Measurements from ENCODE around the gene NUDT14.

The NUDT14 gene

GRCh38 chr14:105169776-105170655, 11.1 kb downstream of the NUDT14 start (continued):
- TF ChIP-seq ZFHX2 (tag by site-specific recombination; conservative IDR thresholded peaks at IDR 0.05) (peak; percentile 97), ZNF423 (tag by site-specific recombination; IDR thresholded peaks at IDR 0.05) (0 out of 2 replicates have a peak, but pooled peaks have one; percentile 13), ZNF394 (tag by site-specific recombination; IDR thresholded peaks at IDR 0.05; ENCODE audit: borderline replicate concordance) (no peak), GLIS1 (tag by site-specific recombination; IDR thresholded peaks at IDR 0.05) (peak; percentile 14; the same call in 1 of the 2 replicates), ZNF18 (tag by site-specific recombination; IDR thresholded peaks at IDR 0.05) (no peak), ZNF701 (tag by site-specific recombination; IDR thresholded peaks at IDR 0.05) (no peak), ZBTB11 (tag by site-specific recombination; conservative IDR thresholded peaks at IDR 0.05; ENCODE audit: low read depth) (no peak), GLIS2 (tag by site-specific recombination; IDR thresholded peaks at IDR 0.05) (peak; percentile 43; the same call in 1 of the 2 replicates), KLF10 (tag by site-specific recombination; IDR thresholded peaks at IDR 0.05) (no peak), ZNF692 (tag by site-specific recombination; IDR thresholded peaks at IDR 0.05) (no peak), KLF9 (tag by site-specific recombination; IDR thresholded peaks at IDR 0.05; ENCODE audit: low read depth) (0 out of 2 replicates have a peak, but pooled peaks have one; percentile 16)

- H3K9me3 ChIP-seq (ENCODE audit: control insufficient read depth, insufficient read depth, low read depth, low read length) = no peaks in the 10 kb centered on the region
- H3K4me1 ChIP-seq (ENCODE audit: control insufficient read depth, insufficient read depth, low read length) = peaks cover 3% of the 10 kb centered on the region; the same call in 1 of the 2 replicates
- ChIA-PET CTCF (interaction anchor here (0.7 to 3.7 kb wide), 5 partner anchors 9 to 192 kb away, joined by 3 to 18 read pairs (median 3); partner anchors contain the start of gene NUDT14), POLR2A (interaction anchor here (1.3 to 2.0 kb wide), 2 partner anchors 12 to 132 kb away, joined by 3 to 9 read pairs; partner anchors contain the start of gene NUDT14)
- H3K27ac ChIP-seq (ENCODE audit: extremely low read depth, low read depth, low read length) = peak overlapping the region; percentile 24; the same call in 1 of the 2 replicates
- peaks cover 0 to 4% of the 10 kb centered on the region in 2 experiments; a peak in 1 of 3 replicates for H3K36me3 ChIP-seq (ENCODE audit: control insufficient read depth in 2 of 2, insufficient read depth in 1 of 2, low read length in 2 of 2)
- no peak overlapping the region for H3K4me3 ChIP-seq (ENCODE audit: low read depth, low read length)
- TF ChIP-seq EGR2 (tag by site-specific recombination; IDR thresholded peaks at IDR 0.05; ENCODE audit: low read depth) (peak; percentile 23), ZNF324 (tag by site-specific recombination; IDR thresholded peaks at IDR 0.05) (no peak), ZNF398 (tag by site-specific recombination; IDR thresholded peaks at IDR 0.05) (no peak), PATZ1 (tag by site-specific recombination; IDR thresholded peaks at IDR 0.05) (peak; percentile 60; the same call in 1 of the 2 replicates), HOXA7 (CRISPR knock-in tag; IDR thresholded peaks at IDR 0.05; ENCODE audit: borderline replicate concordance) (no peak), ZNF121 (tag by site-specific recombination; IDR thresholded peaks at IDR 0.05) (no peak), ZNF423 (tag by site-specific recombination; IDR thresholded peaks at IDR 0.05) (no peak), ZFHX2 (tag by site-specific recombination; conservative IDR thresholded peaks at IDR 0.05) (peak; percentile 88), ZNF248 (tag by site-specific recombination; IDR thresholded peaks at IDR 0.05) (no peak), ZFP3 (tag by site-specific recombination; IDR thresholded peaks at IDR 0.05; ENCODE audit: low read depth) (no peak), WT1 (tag by site-specific recombination; IDR thresholded peaks at IDR 0.05) (no peak), ZNF558 (tag by site-specific recombination; IDR thresholded peaks at IDR 0.05) (no peak), SCRT2 (tag by site-specific recombination; IDR thresholded peaks at IDR 0.05) (no peak), GLIS1 (tag by site-specific recombination; IDR thresholded peaks at IDR 0.05) (peak; percentile 63), GLIS2 (tag by site-specific recombination; IDR thresholded peaks at IDR 0.05) (peak; percentile 41; the same call in 1 of the 2 replicates), ZNF561 (tag by site-specific recombination; IDR thresholded peaks at IDR 0.05; ENCODE audit: borderline replicate concordance) (no peak), ZBTB8A (tag by site-specific recombination; IDR thresholded peaks at IDR 0.05) (peak; percentile 35; the same call in 1 of the 2 replicates)
These were observed 12.1 kb downstream of the NUDT14 start for GRCh38 chr14:105168979-105169507.

All from HEK293 (cell line).